Breast epithelium (tissue), 4 donors: ENCODE data around the gene CMTM4. TPM values are rescaled to one million over a fixed set of nuclear protein-coding genes. Genes with fewer than 3 reads are reported as not detected.
A peak's percentile ranks its signal among the peaks of the same experiment; 100 is the strongest.

ENCODE experiments used
- DNase-seq, 2 donors: peaks; one replicate each; pipeline ENCODE4 v3.0.0-alpha.2; 2019; ENCODE audit warnings: low spot score in 2 of 2
- H3K27ac ChIP-seq, 2 donors: fragments of 200-600 bp; sonication (generic) in 1 of 2; one replicate each; pipeline ENCODE4 v1.5.1; 2016 to 2019; ENCODE audit warnings: mild to moderate bottlenecking in 1 of 2
- H3K27me3 ChIP-seq, 2 donors: fragments of 200-600 bp; sonication (generic) in 1 of 2; one replicate each; pipeline versions ENCODE4 v1.5.1 to v1.6.0; 2017 to 2019; ENCODE audit warnings: control low read depth in 1 of 2, mild to moderate bottlenecking in 1 of 2
- H3K36me3 ChIP-seq: fragments of 200-600 bp; one replicate; pipeline ENCODE4 v1.5.1; 2019
- H3K4me1 ChIP-seq, 2 donors: fragments of 200-600 bp; sonication (generic); one replicate each; pipeline ENCODE4 v1.5.1; 2016 to 2019; ENCODE audit warnings: control low read depth in 1 of 2
- H3K4me3 ChIP-seq, 3 donors: fragments of 200-600 bp; sonication (generic); 1 replicate in 2 of 3; 2 replicates in 1 of 3; pipeline ENCODE4 v1.5.1; 2016 to 2019; ENCODE audit warnings: mild to moderate bottlenecking in 3 of 3, moderate library complexity in 2 of 3
- H3K9me3 ChIP-seq, 2 donors: fragments of 200-600 bp; sonication (generic) in 1 of 2; one replicate each; pipeline ENCODE4 v1.5.1; 2016 to 2019; ENCODE audit warnings: control low read depth in 1 of 2
- CTCF ChIP-seq, 3 donors: fragments of 450-650 bp; IDR thresholded peaks; one replicate each; pipeline ENCODE4 v1.5.1; 2016 to 2017; ENCODE audit warnings: antibody characterized with exemption in 3 of 3, mild to moderate bottlenecking in 3 of 3, moderate library complexity in 3 of 3
- POLR2A ChIP-seq: fragments of 450-650 bp; IDR thresholded peaks from one replicate; pipeline ENCODE4 v1.6.1; 2016; ENCODE audit warnings: antibody characterized with exemption, mild to moderate bottlenecking, moderate library complexity
- POLR2AphosphoS5 ChIP-seq, 3 donors: sonication (generic); formaldehyde crosslinking; IDR thresholded peaks; one replicate each; pipeline ENCODE4 v1.6.1; 2017; ENCODE audit warnings: antibody characterized with exemption in 3 of 3
- intact Hi-C: fragments of 100-400 bp; cut with DNase I; formaldehyde crosslinking; loops from one replicate; pipeline ENCODE4 v1.15.1; 2023; ENCODE audit warnings: low total_unique reads
- total RNA-seq, 3 donors: library from RNA; depleted of rRNA; stranded (reverse); fragments of >200 nt; gene quantifications; one replicate each; pipeline ENCODE4 v1.1.0, GENCODE V29; 2016

The CMTM4 gene
- total RNA-seq, 3 donors from 2014 or later: 12.5 to 35.4 (median 33.7) TPM

GRCh38 chr16:66592241-66592640, 104.3 kb downstream of the CMTM4 start:
- no peak for DNase-seq
- Histone ChIP-seq H3K27me3 (no peaks in the 10 kb centered on the region), H3K4me3 (no peak overlapping the region), H3K9me3 (no peaks in the 10 kb centered on the region), H3K27ac (no peak overlapping the region), H3K36me3 (no peaks in the 10 kb centered on the region), H3K4me1 (no peaks in the 10 kb centered on the region)
- TF ChIP-seq POLR2AphosphoS5 (IDR thresholded peaks at IDR 0.05) (no peak), POLR2A (no peak), CTCF (IDR thresholded peaks at IDR 0.05) (no peak)
- intact Hi-C loops: no loop called here

DNA sequence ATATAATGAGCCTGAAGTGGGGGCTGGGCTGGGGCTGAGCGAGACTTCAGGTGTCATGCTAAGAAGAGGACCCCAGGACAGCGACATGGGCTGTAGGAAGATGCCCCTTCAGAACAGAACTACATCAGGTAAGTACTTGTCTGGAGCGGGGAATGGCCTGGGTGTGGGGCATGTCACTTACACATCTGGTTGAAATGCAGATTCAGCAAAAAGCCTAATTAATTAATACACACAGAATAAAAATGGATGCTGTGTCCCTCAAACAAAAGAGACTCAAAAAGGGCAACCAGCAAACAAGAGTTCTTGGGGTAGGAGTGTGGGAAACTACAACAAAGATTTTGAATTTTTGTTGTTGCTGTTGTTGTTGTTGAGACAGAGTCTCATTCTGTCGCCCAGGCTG, 105.5 kb downstream of the CMTM4 start:
- intact Hi-C loops: no loop called here
- no peaks in the 10 kb centered on the region for H3K9me3 ChIP-seq
- no peak overlapping the region for H3K27ac ChIP-seq
- H3K36me3 ChIP-seq: no peaks in the 10 kb centered on the region
- DNase-seq: no peak
- H3K4me1 ChIP-seq: no peaks in the 10 kb centered on the region
- no peak overlapping the region for H3K4me3 ChIP-seq
- no peaks in the 10 kb centered on the region for H3K27me3 ChIP-seq
- TF ChIP-seq POLR2AphosphoS5 (IDR thresholded peaks at IDR 0.05): no peak
- no peak for TF ChIP-seq CTCF (IDR thresholded peaks at IDR 0.05)
- TF ChIP-seq POLR2A: no peak

- intact Hi-C loops: no loop called here
- Histone ChIP-seq H3K4me1 (no peaks in the 10 kb centered on the region), H3K27ac (no peak overlapping the region), H3K9me3 (no peaks in the 10 kb centered on the region), H3K36me3 (no peaks in the 10 kb centered on the region), H3K27me3 (no peaks in the 10 kb centered on the region), H3K4me3 (no peak overlapping the region)
- DNase-seq: no peak
- TF ChIP-seq CTCF (IDR thresholded peaks at IDR 0.05): no peak
- TF ChIP-seq POLR2A: no peak
- TF ChIP-seq POLR2AphosphoS5 (IDR thresholded peaks at IDR 0.05): no peak
These were observed 106.2 kb downstream of the CMTM4 start for GRCh38 chr16:66590322-66590721.

DNA sequence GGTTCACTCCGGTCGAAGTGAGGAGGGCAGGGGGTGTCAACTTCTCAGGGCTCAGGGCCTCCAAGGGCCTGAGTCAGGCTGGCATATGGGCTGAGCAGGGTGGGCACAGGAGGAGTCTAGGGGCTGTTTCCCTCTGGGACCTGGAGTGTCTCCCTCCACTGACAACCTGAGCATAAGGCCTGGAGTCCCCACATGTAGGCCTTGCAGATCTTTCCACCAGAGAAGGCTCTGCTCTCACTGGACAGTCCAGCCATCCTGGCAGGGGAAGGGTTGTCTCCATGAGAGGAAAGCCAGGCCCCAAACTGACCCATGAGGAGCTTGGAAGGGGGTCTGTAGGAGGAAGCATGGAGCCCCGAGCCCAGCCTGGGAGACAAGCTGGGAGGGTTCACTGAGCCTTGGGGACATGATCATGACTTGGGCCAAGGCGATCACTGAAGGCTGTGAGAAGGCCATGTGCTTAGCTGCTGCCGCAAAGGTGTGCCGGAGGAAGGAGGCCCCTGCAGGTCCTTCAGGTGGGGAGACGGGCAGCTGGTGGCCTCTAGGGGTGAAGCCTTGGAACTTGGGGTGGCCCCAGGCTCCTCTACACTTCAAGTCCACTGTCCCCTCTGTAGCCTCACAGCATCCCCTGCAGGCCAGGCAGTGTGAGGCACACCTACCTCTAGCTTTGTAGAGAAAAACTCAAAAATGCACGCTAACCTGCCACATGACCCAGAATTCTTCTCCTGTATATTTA, 107.4 kb downstream of the CMTM4 start:
- intact Hi-C loops: no loop called here
- Histone ChIP-seq H3K4me3 (no peak overlapping the region), H3K4me1 (no peaks in the 10 kb centered on the region), H3K36me3 (no peaks in the 10 kb centered on the region), H3K27ac (no peak overlapping the region), H3K9me3 (no peaks in the 10 kb centered on the region), H3K27me3 (no peaks in the 10 kb centered on the region)
- TF ChIP-seq POLR2AphosphoS5 (IDR thresholded peaks at IDR 0.05): no peak
- peak in 2 of 3 donors; percentile 20 to 40 for TF ChIP-seq CTCF (IDR thresholded peaks at IDR 0.05)
- DNase-seq: no peak

GRCh38 chr16:66587881-66588600, 108.5 kb downstream of the CMTM4 start:
- Histone ChIP-seq H3K9me3 (no peaks in the 10 kb centered on the region), H3K4me1 (no peaks in the 10 kb centered on the region), H3K36me3 (no peaks in the 10 kb centered on the region), H3K4me3 (peak overlapping the region in 1 of 3 donors; percentile 4), H3K27ac (no peak overlapping the region), H3K27me3 (no peaks in the 10 kb centered on the region)
- no peak for DNase-seq
- TF ChIP-seq POLR2A: no peak
- no peak for TF ChIP-seq CTCF (IDR thresholded peaks at IDR 0.05)
- intact Hi-C loops: no loop called here
